ENCODE results near the gene NFYA.

Gene NFYA

DNA sequence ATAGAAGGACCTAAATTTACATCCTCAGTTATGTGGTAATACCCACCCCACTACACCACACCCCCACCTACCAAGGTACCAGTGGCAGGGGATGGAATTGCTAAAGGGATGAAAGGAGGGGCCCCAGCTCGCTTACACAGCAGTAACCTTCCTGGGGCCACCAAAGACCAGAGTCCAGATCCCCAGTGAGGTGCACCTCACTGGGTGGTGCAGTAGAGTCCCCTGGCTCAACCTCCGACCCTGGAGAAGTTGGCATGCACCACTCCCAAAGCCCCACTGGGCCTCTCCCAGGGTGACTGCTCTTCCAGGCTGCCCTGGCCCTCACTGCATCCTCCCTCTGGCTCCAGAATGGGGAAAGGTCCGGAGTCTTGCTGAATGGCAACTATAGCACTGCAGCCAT is 34.6 kb upstream of the NFYA start:
- H3K4me3 ChIP-seq (ENCODE audit: low read depth, low read length): no peak overlapping the region
- no peaks in the 10 kb centered on the region for H3K4me1 ChIP-seq (ENCODE audit: control insufficient read depth, insufficient read depth, low read length)

DNA sequence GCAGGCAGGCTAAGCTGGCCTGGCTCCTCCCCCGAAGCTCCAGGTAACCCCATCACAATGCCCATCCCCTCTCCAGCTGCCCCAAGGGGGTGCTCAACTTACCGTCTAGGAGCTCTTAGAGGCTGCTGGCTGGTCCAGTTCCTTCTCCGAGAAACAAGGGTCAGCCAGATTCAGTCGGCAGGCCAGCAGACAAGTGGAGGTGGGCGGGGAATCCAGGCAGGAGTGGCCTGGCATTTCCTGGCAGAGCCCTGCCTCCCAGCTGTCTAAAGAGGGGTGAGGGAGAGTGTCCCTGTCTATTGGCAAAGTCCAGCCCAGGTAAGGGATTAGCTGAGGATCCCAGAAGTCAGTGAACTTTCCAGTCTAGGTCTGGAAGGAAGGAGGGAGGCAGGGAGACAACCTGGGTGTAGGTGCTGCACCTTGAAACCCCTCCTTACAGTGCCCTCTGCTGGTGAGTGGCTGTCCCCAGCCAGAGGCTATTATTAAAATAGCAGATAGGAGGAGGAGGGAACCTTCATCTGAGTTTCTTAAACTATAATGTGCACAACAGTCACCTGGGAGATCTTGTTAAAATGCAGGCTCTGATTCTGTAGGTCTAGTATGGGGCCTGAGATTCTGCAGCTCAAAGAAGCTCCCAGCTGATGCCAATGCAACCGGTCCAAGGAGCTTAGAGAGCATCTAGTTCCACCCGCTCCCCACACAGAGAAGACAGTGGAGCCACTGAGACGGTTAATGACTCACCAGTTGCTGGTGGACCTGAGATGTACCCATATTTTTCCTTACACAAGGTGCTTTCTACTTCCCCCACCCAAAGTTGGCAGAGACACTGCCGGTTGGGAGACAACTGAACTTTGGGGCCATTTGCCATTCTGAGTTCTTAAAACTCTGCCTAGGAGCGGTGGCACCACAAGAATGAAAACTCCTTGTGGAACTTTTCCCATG is 33.4 kb upstream of the NFYA start, which contains the start of gene UNC5CL:
TSS of gene UNC5CL (minus strand) at position 162 of the 939 bp plus-strand sequence. CDS start 4,147 bp downstream, outside the sequence.
- Histone ChIP-seq H3K9ac (ENCODE audit: low read depth, low read length) (no peak within 1 kb of the TSS), H3K9me3 (ENCODE audit: control insufficient read depth, insufficient read depth, low read length) (no peaks in the 10 kb centered on the region), H3K36me3 (ENCODE audit: control insufficient read depth, insufficient read depth, low read length) (no peaks in the 10 kb centered on the region), H3K4me3 (ENCODE audit: low read depth, low read length) (no peak within 1 kb of the TSS), H3K4me1 (ENCODE audit: control insufficient read depth, insufficient read depth, low read length) (no peaks in the 10 kb centered on the region), H3K27me3 (ENCODE audit: control insufficient read depth, insufficient read depth, low read length) (no peaks in the 10 kb centered on the region)

More for the DNA sequence above, 34.6 kb upstream of the NFYA start:
- Histone ChIP-seq H3K9me3 (ENCODE audit: control insufficient read depth, insufficient read depth, low read length) (no peaks in the 10 kb centered on the region), H3K9ac (ENCODE audit: low read depth, low read length) (no peak overlapping the region), H3K27me3 (ENCODE audit: control insufficient read depth, insufficient read depth, low read length) (no peaks in the 10 kb centered on the region), H3K36me3 (ENCODE audit: control insufficient read depth, insufficient read depth, low read length) (no peaks in the 10 kb centered on the region)

DNA sequence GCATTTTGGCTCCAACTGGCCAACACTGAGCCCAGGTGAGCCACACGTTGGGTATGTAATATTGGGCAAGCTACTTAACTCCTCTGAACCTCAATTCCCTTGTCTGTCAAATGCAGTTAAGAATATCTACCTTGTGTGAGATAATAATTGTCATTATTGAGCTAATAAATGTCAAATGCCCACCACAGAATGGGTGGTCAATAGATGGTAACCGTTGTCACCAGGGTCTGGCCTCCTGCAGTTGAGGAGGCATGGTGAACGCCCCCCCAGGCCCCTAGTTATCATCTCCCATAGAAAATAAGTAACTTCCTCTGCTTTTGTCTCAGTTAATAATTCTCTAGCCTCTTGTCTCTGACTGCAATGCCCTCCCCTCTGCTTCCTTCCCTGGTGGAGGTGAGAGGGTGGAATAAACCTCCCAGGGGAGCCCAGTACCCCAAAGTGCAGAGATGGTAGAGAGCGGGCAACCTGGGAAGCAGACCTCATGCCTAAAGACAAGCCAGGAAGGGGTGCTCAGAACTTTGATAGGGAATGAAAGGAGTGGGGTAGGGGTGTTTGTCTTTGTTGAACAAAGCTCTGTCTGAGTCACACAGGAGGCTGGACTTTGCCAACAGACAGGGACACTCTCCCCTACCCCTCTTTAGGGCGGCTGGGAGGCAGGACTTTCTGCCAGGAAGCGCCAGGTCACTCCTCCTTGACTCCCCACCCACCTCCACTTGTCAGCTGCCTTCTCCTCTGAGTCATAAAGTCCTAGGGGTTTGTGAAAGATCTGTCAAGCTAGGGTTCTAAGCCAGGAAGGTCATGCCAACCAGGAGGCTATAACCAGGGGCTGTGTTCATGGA is 32.5 kb upstream of the NFYA start:
- H3K9ac ChIP-seq (ENCODE audit: low read depth, low read length): no peak overlapping the region
- no peaks in the 10 kb centered on the region for H3K36me3 ChIP-seq (ENCODE audit: control insufficient read depth, insufficient read depth, low read length)
- H3K9me3 ChIP-seq (ENCODE audit: control insufficient read depth, insufficient read depth, low read length): no peaks in the 10 kb centered on the region
- H3K4me3 ChIP-seq (ENCODE audit: low read depth, low read length): no peak overlapping the region
- H3K4me1 ChIP-seq (ENCODE audit: control insufficient read depth, insufficient read depth, low read length): no peaks in the 10 kb centered on the region
- no peaks in the 10 kb centered on the region for H3K27me3 ChIP-seq (ENCODE audit: control insufficient read depth, insufficient read depth, low read length)

DNA sequence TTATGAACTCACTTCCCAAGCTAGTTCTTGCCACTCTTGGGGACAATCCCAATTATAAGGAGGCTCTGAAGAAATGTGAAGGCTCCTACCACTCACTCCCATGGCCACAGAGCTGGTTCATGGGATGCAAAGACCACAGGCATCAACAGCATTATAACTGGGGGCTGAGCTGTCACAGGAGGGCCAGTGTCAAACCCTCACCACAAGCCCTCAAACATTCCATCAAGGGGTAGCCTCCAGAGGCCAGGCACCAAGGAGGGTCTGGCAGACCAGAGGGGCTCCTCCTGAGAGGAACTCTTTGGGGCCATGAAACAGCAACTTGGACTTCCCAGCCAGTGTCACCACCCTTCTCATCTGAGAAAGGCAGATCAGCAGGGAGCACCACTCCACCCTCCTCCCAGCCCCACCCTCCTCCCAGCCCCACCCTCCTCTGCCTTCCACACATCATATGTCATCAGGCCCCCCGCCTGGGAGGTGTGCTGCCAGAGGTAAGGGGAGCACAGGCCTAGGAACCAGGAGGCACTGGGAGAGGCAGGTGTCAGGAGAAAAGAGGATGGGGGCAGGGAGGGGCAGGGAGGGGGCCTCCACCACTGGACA is 31.7 kb upstream of the NFYA start:
- no peaks in the 10 kb centered on the region for H3K27me3 ChIP-seq (ENCODE audit: control insufficient read depth, insufficient read depth, low read length)
- H3K9me3 ChIP-seq (ENCODE audit: control insufficient read depth, insufficient read depth, low read length): no peaks in the 10 kb centered on the region
- no peak overlapping the region for H3K9ac ChIP-seq (ENCODE audit: low read depth, low read length)
- H3K4me1 ChIP-seq (ENCODE audit: control insufficient read depth, insufficient read depth, low read length): peaks cover 3% of the 10 kb centered on the region
- H3K4me3 ChIP-seq (ENCODE audit: low read depth, low read length): no peak overlapping the region
- no peaks in the 10 kb centered on the region for H3K36me3 ChIP-seq (ENCODE audit: control insufficient read depth, insufficient read depth, low read length)

DNA sequence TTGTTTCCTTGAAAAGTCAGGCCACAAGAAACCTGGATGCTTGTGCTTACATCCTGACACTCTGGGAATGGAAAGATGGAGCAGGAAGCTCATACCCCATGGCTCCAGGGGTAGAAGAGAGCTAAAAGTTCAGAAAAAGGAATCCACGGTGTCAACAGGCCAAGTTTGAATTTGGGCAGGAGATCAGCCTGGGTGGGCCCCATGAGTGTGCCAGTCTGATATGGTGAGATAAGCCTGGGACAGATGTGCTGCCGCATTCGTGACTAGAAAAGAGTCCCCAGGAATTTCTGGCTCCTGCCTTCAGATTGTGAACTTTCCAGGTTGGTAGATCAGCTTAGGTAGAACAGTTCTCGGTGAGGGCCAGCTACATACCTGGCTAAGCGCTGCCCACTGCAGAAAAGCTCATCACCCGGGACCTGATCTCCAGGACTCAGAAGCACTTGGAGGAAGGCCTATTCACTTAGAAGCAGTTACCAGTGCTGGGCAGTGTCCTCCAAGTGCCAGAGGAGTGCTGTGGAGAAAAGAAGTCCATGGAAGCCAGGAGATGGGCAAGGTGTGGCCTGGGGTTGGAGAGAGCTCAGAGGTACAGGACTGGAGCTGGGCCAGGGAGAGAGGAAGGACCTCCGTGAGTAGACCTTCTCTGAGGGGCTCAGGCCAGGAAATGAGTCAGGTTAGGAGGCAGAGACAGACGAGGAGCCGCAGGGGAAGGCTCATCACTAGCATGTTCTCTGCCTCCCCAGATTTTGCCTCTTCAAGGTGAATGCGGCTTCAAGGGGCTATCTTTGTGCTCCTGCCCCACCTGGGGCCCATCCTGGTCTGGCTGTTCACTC is 30.3 kb upstream of the NFYA start, which contains the start of gene TSPO2:
TSS of gene TSPO2 (plus strand) at position 242 of the 830 bp plus-strand sequence. CDS start at position 761, 519 bp downstream.
- Histone ChIP-seq H3K36me3 (ENCODE audit: control insufficient read depth, insufficient read depth, low read length) (no peaks in the 10 kb centered on the region), H3K9me3 (ENCODE audit: control insufficient read depth, insufficient read depth, low read length) (no peaks in the 10 kb centered on the region), H3K9ac (ENCODE audit: low read depth, low read length) (no peak within 1 kb of the TSS), H3K27me3 (ENCODE audit: control insufficient read depth, insufficient read depth, low read length) (no peaks in the 10 kb centered on the region), H3K4me3 (ENCODE audit: low read depth, low read length) (no peak within 1 kb of the TSS), H3K4me1 (ENCODE audit: control insufficient read depth, insufficient read depth, low read length) (peaks cover 3% of the 10 kb centered on the region)

DNA sequence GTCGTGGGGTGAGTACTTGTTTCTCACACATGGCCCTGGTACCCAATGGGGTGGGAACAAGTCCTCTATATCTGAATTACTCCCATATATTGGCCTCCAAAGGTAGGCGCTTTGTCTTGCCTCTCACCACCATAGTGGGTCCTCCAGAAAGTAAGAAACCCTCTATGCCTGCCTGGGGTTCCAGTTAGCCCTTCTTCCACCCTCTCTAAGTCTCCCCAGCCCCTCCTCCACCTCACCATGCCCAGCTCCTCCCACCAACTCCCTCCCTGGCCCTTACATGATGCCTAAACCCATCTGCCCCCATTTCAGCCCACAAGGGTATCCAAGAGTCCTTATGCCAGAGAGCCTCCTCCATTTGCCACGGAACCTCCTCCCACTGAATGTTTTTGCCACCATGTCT is 29.6 kb upstream of the NFYA start:
- no peak overlapping the region for H3K4me3 ChIP-seq (ENCODE audit: low read depth, low read length)
- no peaks in the 10 kb centered on the region for H3K36me3 ChIP-seq (ENCODE audit: control insufficient read depth, insufficient read depth, low read length)
- H3K27me3 ChIP-seq (ENCODE audit: control insufficient read depth, insufficient read depth, low read length): no peaks in the 10 kb centered on the region
- H3K4me1 ChIP-seq (ENCODE audit: control insufficient read depth, insufficient read depth, low read length): peaks cover 3% of the 10 kb centered on the region
- no peaks in the 10 kb centered on the region for H3K9me3 ChIP-seq (ENCODE audit: control insufficient read depth, insufficient read depth, low read length)
- no peak overlapping the region for H3K9ac ChIP-seq (ENCODE audit: low read depth, low read length)

DNA sequence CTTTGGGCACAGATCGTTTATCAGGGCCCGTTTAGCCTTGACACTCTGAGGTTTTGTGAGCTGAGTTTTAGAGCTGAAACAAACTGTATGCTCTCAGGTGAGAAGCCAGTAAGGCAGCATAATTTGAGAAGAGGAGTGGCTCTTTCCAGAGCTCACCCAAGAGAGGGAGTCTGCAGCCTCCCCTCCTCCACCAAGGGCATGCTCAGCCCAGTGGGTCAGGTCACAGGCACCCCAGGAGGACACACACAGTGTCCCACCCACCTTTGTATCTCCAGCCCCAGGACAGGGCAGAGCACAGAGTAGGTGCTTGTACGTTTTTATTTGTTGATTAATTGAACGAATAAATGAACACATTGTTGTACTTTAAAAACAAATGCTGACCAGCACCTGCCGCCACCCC is 27.1 kb upstream of the NFYA start:
- Histone ChIP-seq H3K9me3 (ENCODE audit: control insufficient read depth, insufficient read depth, low read length) (no peaks in the 10 kb centered on the region), H3K4me1 (ENCODE audit: control insufficient read depth, insufficient read depth, low read length) (peaks cover 3% of the 10 kb centered on the region), H3K27me3 (ENCODE audit: control insufficient read depth, insufficient read depth, low read length) (no peaks in the 10 kb centered on the region), H3K36me3 (ENCODE audit: control insufficient read depth, insufficient read depth, low read length) (no peaks in the 10 kb centered on the region), H3K9ac (ENCODE audit: low read depth, low read length) (no peak overlapping the region), H3K4me3 (ENCODE audit: low read depth, low read length) (no peak overlapping the region)

DNA sequence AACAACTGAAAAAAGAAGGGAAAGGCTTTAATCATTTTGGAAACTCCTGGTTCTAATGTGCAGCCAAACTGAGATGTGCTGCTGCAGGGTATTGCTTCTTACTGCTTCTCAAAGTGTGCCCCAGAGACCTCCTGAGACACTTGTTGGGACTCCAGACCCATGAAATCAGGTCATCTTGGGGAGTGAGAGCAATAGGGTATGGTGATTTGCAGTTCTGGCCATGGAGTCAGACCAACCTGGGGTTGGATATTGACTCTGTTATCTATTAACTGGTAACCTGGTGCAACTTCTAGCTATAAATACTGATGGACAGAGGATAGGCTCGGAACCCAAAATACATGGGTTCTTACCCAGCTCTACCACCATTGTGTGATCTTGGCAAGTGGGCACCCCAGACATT is 26.7 kb upstream of the NFYA start:
- no peak overlapping the region for H3K9ac ChIP-seq (ENCODE audit: low read depth, low read length)
- H3K4me1 ChIP-seq (ENCODE audit: control insufficient read depth, insufficient read depth, low read length): peaks cover 3% of the 10 kb centered on the region
- H3K36me3 ChIP-seq (ENCODE audit: control insufficient read depth, insufficient read depth, low read length): no peaks in the 10 kb centered on the region
- no peaks in the 10 kb centered on the region for H3K27me3 ChIP-seq (ENCODE audit: control insufficient read depth, insufficient read depth, low read length)
- H3K9me3 ChIP-seq (ENCODE audit: control insufficient read depth, insufficient read depth, low read length): no peaks in the 10 kb centered on the region
- no peak overlapping the region for H3K4me3 ChIP-seq (ENCODE audit: low read depth, low read length)

DNA sequence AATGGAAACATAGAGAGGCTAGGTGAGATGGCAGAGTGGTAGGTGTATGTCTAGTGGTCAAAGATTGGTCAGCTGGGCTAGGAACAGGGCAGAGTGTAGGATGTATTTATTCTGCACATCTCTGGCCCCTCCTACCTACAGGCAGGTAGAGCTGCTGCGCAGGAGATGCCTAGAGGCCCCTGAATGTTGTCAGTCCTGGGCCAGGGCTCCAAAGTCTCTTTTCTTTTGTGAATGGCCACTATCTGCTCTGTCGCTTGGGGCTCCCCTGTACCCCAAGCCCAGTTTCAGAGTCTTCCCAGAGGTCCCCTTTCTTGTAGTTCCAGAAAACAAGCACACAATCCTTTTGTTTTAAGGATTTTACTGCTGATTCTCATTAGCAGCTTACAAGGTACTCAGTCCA is 25.5 kb upstream of the NFYA start:
- Histone ChIP-seq H3K27me3 (ENCODE audit: control insufficient read depth, insufficient read depth, low read length) (no peaks in the 10 kb centered on the region), H3K4me1 (ENCODE audit: control insufficient read depth, insufficient read depth, low read length) (peaks cover 5% of the 10 kb centered on the region), H3K9ac (ENCODE audit: low read depth, low read length) (no peak overlapping the region), H3K36me3 (ENCODE audit: control insufficient read depth, insufficient read depth, low read length) (peaks cover 3% of the 10 kb centered on the region), H3K4me3 (ENCODE audit: low read depth, low read length) (no peak overlapping the region), H3K9me3 (ENCODE audit: control insufficient read depth, insufficient read depth, low read length) (no peaks in the 10 kb centered on the region)

DNA sequence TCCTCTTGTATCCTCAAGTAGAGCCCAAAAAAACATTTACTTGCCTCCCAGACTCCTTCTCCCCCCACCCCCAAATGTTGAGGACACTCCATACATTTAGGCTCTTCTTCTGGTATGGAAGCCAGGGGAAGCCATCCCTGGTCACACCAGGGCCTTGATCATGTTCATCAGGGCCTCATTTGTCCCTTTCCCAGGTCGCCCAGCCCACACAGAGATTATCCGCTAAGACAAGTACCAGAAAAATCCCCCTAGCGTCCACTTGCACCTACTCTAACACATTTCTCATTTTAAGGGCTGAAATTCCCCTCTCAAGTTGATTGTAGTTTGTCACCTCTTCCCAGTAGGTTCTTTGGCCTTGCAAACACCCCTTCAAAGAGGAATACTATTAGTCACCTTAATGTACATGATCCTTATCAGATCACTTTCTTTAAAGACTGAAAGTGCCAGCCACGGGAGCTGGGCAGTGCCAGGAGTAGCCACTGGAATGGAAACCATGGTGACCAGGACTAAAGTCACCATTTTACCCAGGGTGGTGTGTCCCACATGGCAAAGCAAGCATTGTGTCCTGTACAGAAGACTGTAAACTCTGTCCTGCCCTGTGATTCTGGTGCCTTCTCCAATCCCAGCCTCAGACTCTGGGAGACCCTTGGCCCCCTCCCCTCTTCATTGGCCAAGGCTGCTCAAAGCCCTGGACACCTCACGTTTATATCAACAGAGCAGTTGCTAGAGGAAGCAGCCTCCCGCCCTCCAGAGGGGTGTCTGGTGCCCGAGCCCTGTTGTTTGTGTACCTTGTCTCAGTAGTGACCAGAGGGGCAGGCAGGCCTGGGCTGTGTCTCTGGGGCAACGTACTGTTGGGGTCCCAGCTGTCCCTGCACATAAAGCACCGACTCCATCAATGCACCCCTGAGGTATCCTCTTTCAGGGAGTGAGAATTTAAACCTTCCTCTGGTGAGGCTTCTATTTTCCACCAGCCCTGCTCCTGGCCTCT is 24.7 kb upstream of the NFYA start:
- H3K9me3 ChIP-seq (ENCODE audit: control insufficient read depth, insufficient read depth, low read length): no peaks in the 10 kb centered on the region
- H3K27me3 ChIP-seq (ENCODE audit: control insufficient read depth, insufficient read depth, low read length): no peaks in the 10 kb centered on the region
- H3K9ac ChIP-seq (ENCODE audit: low read depth, low read length): no peak overlapping the region
- peaks cover 3% of the 10 kb centered on the region for H3K36me3 ChIP-seq (ENCODE audit: control insufficient read depth, insufficient read depth, low read length)
- no peak overlapping the region for H3K4me3 ChIP-seq (ENCODE audit: low read depth, low read length)
- H3K4me1 ChIP-seq (ENCODE audit: control insufficient read depth, insufficient read depth, low read length): peaks cover 5% of the 10 kb centered on the region

Measured in iPS-15b (cell line).